IPS-15b (cell line): ENCODE results near the gene CANT1.

Experiments
- H3K27me3 ChIP-seq: one replicate; pipeline ENCODE4 v1.6.1; 2013; ENCODE audit warnings: low read length; ENCODE audit not compliant: control insufficient read depth, insufficient read depth
- H3K36me3 ChIP-seq: one replicate; pipeline ENCODE4 v1.6.1; 2013; ENCODE audit warnings: low read length; ENCODE audit not compliant: control insufficient read depth, insufficient read depth
- H3K4me1 ChIP-seq: one replicate; pipeline ENCODE4 v1.6.1; 2013; ENCODE audit warnings: mild to moderate bottlenecking, low read length; ENCODE audit not compliant: control insufficient read depth, insufficient read depth
- H3K4me3 ChIP-seq: one replicate; pipeline ENCODE4 v1.5.1; 2013; ENCODE audit warnings: low read depth, low read length
- H3K9ac ChIP-seq: one replicate; pipeline ENCODE4 v1.6.1; 2013; ENCODE audit warnings: low read depth, mild to moderate bottlenecking, low read length
- H3K9me3 ChIP-seq: one replicate; pipeline ENCODE4 v1.6.1; 2013; ENCODE audit warnings: mild to moderate bottlenecking, low read length; ENCODE audit not compliant: control insufficient read depth, insufficient read depth

Gene CANT1

GRCh38 chr17:78962345-78962983, 47.1 kb downstream of the CANT1 start:
- Histone ChIP-seq H3K9ac (no peak overlapping the region), H3K9me3 (no peaks in the 10 kb centered on the region), H3K36me3 (no peaks in the 10 kb centered on the region), H3K4me3 (no peak overlapping the region), H3K27me3 (no peaks in the 10 kb centered on the region), H3K4me1 (no peaks in the 10 kb centered on the region)

GRCh38 chr17:78961571-78961970, 48.0 kb downstream of the CANT1 start:
- no peaks in the 10 kb centered on the region for H3K4me1 ChIP-seq
- no peaks in the 10 kb centered on the region for H3K9me3 ChIP-seq
- no peaks in the 10 kb centered on the region for H3K36me3 ChIP-seq
- no peak overlapping the region for H3K9ac ChIP-seq
- H3K4me3 ChIP-seq = no peak overlapping the region
- no peaks in the 10 kb centered on the region for H3K27me3 ChIP-seq

GRCh38 chr17:78960928-78961327, 48.6 kb downstream of the CANT1 start:
- H3K9ac ChIP-seq = no peak overlapping the region
- no peaks in the 10 kb centered on the region for H3K9me3 ChIP-seq
- no peaks in the 10 kb centered on the region for H3K27me3 ChIP-seq
- H3K4me1 ChIP-seq = no peaks in the 10 kb centered on the region
- H3K4me3 ChIP-seq = no peak overlapping the region
- H3K36me3 ChIP-seq = no peaks in the 10 kb centered on the region

GRCh38 chr17:78959803-78960202, 49.8 kb downstream of the CANT1 start:
- H3K9me3 ChIP-seq = no peaks in the 10 kb centered on the region
- H3K9ac ChIP-seq = no peak overlapping the region
- H3K4me1 ChIP-seq = no peaks in the 10 kb centered on the region
- no peaks in the 10 kb centered on the region for H3K36me3 ChIP-seq
- no peak overlapping the region for H3K4me3 ChIP-seq
- H3K27me3 ChIP-seq = no peaks in the 10 kb centered on the region

- no peak overlapping the region for H3K9ac ChIP-seq
- no peaks in the 10 kb centered on the region for H3K27me3 ChIP-seq
- no peaks in the 10 kb centered on the region for H3K36me3 ChIP-seq
- H3K9me3 ChIP-seq = no peaks in the 10 kb centered on the region
- no peak overlapping the region for H3K4me3 ChIP-seq
- no peaks in the 10 kb centered on the region for H3K4me1 ChIP-seq
Observed at GRCh38 chr17:78958641-78959127, 50.9 kb downstream of the CANT1 start.

- Histone ChIP-seq H3K27me3 (no peaks in the 10 kb centered on the region), H3K36me3 (no peaks in the 10 kb centered on the region), H3K4me3 (no peak overlapping the region), H3K9me3 (no peaks in the 10 kb centered on the region), H3K4me1 (no peaks in the 10 kb centered on the region), H3K9ac (no peak overlapping the region)
Observed at GRCh38 chr17:78957128-78957527, 52.4 kb downstream of the CANT1 start.

- H3K27me3 ChIP-seq = no peaks in the 10 kb centered on the region
Observed at GRCh38 chr17:78956254-78956653, 53.3 kb downstream of the CANT1 start.

GRCh38 chr17:78954684-78955083, 54.9 kb downstream of the CANT1 start:
- Histone ChIP-seq H3K27me3 (no peaks in the 10 kb centered on the region), H3K9me3 (no peaks in the 10 kb centered on the region), H3K36me3 (no peaks in the 10 kb centered on the region), H3K4me3 (no peak overlapping the region), H3K4me1 (no peaks in the 10 kb centered on the region), H3K9ac (no peak overlapping the region)

More at GRCh38 chr17:78956254-78956653, 53.3 kb downstream of the CANT1 start:
- Histone ChIP-seq H3K36me3 (no peaks in the 10 kb centered on the region), H3K9ac (no peak overlapping the region), H3K9me3 (no peaks in the 10 kb centered on the region), H3K4me3 (no peak overlapping the region), H3K4me1 (no peaks in the 10 kb centered on the region)

GRCh38 chr17:78953356-78954350, 55.9 kb downstream of the CANT1 start:
- Histone ChIP-seq H3K4me1 (no peaks in the 10 kb centered on the region), H3K9ac (no peak overlapping the region), H3K27me3 (no peaks in the 10 kb centered on the region), H3K36me3 (no peaks in the 10 kb centered on the region), H3K9me3 (no peaks in the 10 kb centered on the region), H3K4me3 (no peak overlapping the region)

- Histone ChIP-seq H3K9me3 (no peaks in the 10 kb centered on the region), H3K36me3 (no peaks in the 10 kb centered on the region), H3K27me3 (no peaks in the 10 kb centered on the region), H3K4me1 (no peaks in the 10 kb centered on the region), H3K9ac (no peak overlapping the region), H3K4me3 (no peak overlapping the region)
Observed at GRCh38 chr17:78952706-78953105, 56.9 kb downstream of the CANT1 start.

- Histone ChIP-seq H3K27me3 (no peaks in the 10 kb centered on the region), H3K9me3 (no peaks in the 10 kb centered on the region), H3K4me3 (no peak overlapping the region), H3K4me1 (no peaks in the 10 kb centered on the region), H3K9ac (no peak overlapping the region), H3K36me3 (no peaks in the 10 kb centered on the region)
Observed at GRCh38 chr17:78951967-78952551, 57.5 kb downstream of the CANT1 start.
